HepG2 (cell line): Measurements from ENCODE around the gene RSL1D1. TPM values are rescaled to one million over a fixed set of nuclear protein-coding genes. Genes with fewer than 3 reads are reported as not detected.

Source experiments
- AFF4 ChIP-seq: sonication (generic); formaldehyde crosslinking; IDR thresholded peaks from 2 replicates; pipeline ENCODE4 v1.4.0; 2020; ENCODE audit warnings: missing genetic modification reagents
- ATF1 ChIP-seq: IDR thresholded peaks from 2 replicates; pipeline ENCODE4 v1.6.1; 2016; ENCODE audit warnings: mild to moderate bottlenecking, control low read depth
- DNMT3B ChIP-seq: conservative IDR thresholded peaks from 2 replicates; pipeline ENCODE4 v1.6.1; 2016; ENCODE audit warnings: missing biosample characterization, control low read depth
- HDAC1 ChIP-seq: sonication (generic); formaldehyde crosslinking; IDR thresholded peaks from 2 replicates; pipeline ENCODE4 v1.5.1; 2020; ENCODE audit warnings: mild to moderate bottlenecking, missing genetic modification reagents
- HNRNPLL ChIP-seq: fragments of 200-400 bp; formaldehyde crosslinking; IDR thresholded peaks from 2 replicates; pipeline ENCODE4 v1.6.1; 2017; ENCODE audit warnings: mild to moderate bottlenecking, low read depth, low read length; ENCODE audit not compliant: poor library complexity, severe bottlenecking
- HOMEZ ChIP-seq: IDR thresholded peaks from 2 replicates; pipeline ENCODE4 v1.6.1; 2016; ENCODE audit warnings: low read depth
- IRX3 ChIP-seq: sonication (generic); formaldehyde crosslinking; IDR thresholded peaks from 2 replicates; pipeline ENCODE4 v1.8.1; 2023; ENCODE audit warnings: mild to moderate bottlenecking, low read depth, missing genetic modification reagents, borderline replicate concordance
- KDM4B ChIP-seq: sonication (generic); formaldehyde crosslinking; IDR thresholded peaks from 2 replicates; pipeline ENCODE4 v1.4.0; 2020; ENCODE audit warnings: missing genetic modification reagents
- RERE ChIP-seq: IDR thresholded peaks from 2 replicates; pipeline ENCODE4 v1.6.1; 2016; ENCODE audit warnings: low read depth, missing genetic modification reagents, missing compliant biosample characterization
- SKI ChIP-seq: fragments of 450-650 bp; IDR thresholded peaks from one replicate; pipeline ENCODE4 v1.6.1; 2018; ENCODE audit warnings: mild to moderate bottlenecking; ENCODE audit not compliant: partially characterized antibody
- ZBTB7A ChIP-seq: sonication (generic); formaldehyde crosslinking; IDR thresholded peaks from 2 replicates; pipeline ENCODE4 v1.8.0; 2022; ENCODE audit warnings: mild to moderate bottlenecking, missing genetic modification reagents
- ZNF207 ChIP-seq: fragments of 450-650 bp; IDR thresholded peaks from 2 replicates; pipeline ENCODE4 v1.6.1; 2016; ENCODE audit warnings: antibody characterized with exemption, borderline replicate concordance
- polyA plus RNA-seq, 8 experiments: library from polyadenylated mRNA; depleted of rRNA in 3 of 8; stranded (reverse) in 7 of 8; unstranded in 1 of 8; fragments of >200 nt; fragmentation: Illumina TruSeq in 4 of 8; extraction: Trizol in 4 of 8; gene quantifications; 2 replicates each; pipeline versions ENCODE4 v1.2.1 to v1.2.3, GENCODE V29; 2011 to 2016; ENCODE audit warnings: low read depth in 4 of 8, missing spikeins in 1 of 8, mixed read lengths in 1 of 8; ENCODE audit not compliant: insufficient read depth in 1 of 8
- total RNA-seq, 5 experiments: library from RNA; depleted of rRNA; stranded (reverse); fragments of >200 nt; fragmentation: Illumina TruSeq; extraction: Trizol; gene quantifications; 2 replicates each; pipeline ENCODE4 v1.2.3, GENCODE V29; 2016; ENCODE audit warnings: low read depth in 1 of 5
- TF ChIP-seq, protein P1 (sequence below): sonication (generic); formaldehyde crosslinking; IDR thresholded peaks from 2 replicates; pipeline ENCODE4 v1.4.0; 2020; ENCODE audit warnings: mild to moderate bottlenecking, missing genetic modification reagents
- TF ChIP-seq, protein P2 (sequence below): sonication (generic); formaldehyde crosslinking; IDR thresholded peaks from 2 replicates; pipeline ENCODE4 v1.5.0; 2020; ENCODE audit warnings: mild to moderate bottlenecking, missing genetic modification reagents

The RSL1D1 gene
- total and polyA plus RNA-seq, 2 of the 13 experiments (the other 11 are each of a cell fraction or from before 2014, with no cell fraction given) = 187 to 343 TPM

GRCh38 chr16:11797166-11797956, 54.0 kb downstream of the RSL1D1 start, which contains the start of gene ZC3H7A (continued):
- TF ChIP-seq AFF4 (peak; percentile 89), HDAC1 (peak; percentile 99), RERE (no peak), DNMT3B (peak; percentile 60; the same call in 1 of the 2 replicates), ATF1 (CRISPR knock-in tag) (no peak; the same call in 1 of the 2 replicates), SKI (peak; percentile 81), IRX3 (peak; percentile 89; the same call in 1 of the 2 replicates), ZBTB7A (peak; percentile 87; the same call in 1 of the 2 replicates), KDM4B (CRISPR knock-in tag) (peak; percentile 93), HOMEZ (CRISPR knock-in tag) (peak; percentile 65; the same call in 1 of the 2 replicates), HNRNPLL (peak; percentile 91), ZNF207 (no peak)
- TF ChIP-seq, protein P1, sequence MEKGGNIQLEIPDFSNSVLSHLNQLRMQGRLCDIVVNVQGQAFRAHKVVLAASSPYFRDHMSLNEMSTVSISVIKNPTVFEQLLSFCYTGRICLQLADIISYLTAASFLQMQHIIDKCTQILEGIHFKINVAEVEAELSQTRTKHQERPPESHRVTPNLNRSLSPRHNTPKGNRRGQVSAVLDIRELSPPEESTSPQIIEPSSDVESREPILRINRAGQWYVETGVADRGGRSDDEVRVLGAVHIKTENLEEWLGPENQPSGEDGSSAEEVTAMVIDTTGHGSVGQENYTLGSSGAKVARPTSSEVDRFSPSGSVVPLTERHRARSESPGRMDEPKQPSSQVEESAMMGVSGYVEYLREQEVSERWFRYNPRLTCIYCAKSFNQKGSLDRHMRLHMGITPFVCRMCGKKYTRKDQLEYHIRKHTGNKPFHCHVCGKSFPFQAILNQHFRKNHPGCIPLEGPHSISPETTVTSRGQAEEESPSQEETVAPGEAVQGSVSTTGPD = peak; percentile 84; the same call in 1 of the 2 replicates
- TF ChIP-seq, protein P2, sequence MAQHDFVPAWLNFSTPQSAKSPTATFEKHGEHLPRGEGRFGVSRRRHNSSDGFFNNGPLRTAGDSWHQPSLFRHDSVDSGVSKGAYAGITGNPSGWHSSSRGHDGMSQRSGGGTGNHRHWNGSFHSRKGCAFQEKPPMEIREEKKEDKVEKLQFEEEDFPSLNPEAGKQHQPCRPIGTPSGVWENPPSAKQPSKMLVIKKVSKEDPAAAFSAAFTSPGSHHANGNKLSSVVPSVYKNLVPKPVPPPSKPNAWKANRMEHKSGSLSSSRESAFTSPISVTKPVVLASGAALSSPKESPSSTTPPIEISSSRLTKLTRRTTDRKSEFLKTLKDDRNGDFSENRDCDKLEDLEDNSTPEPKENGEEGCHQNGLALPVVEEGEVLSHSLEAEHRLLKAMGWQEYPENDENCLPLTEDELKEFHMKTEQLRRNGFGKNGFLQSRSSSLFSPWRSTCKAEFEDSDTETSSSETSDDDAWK = no peak
